A549 (cell line): ENCODE measurements around the gene MTHFSD. TPM values are rescaled to one million over a fixed set of nuclear protein-coding genes. Genes with fewer than 3 reads are reported as not detected.

Experiments
- ATAC-seq, 2 experiments: fragments of 200-7000 bp in 1 of 2; fragments of >200 bp in 1 of 2; cut with Nextera tagmentation in 1 of 2; cut with Tn5 transposase in 1 of 2; 3 replicates each; pipeline versions ENCODE4 v1.8.0 to v1.9.1; 2018 to 2020; ENCODE audit warnings: mild to moderate bottlenecking in 1 of 2, moderate library complexity in 1 of 2
- CTCF ChIA-PET: fragments of 300-600 bp; sonication (Branson Sonifier 250); formaldehyde crosslinking; extraction: SDS; loops from one replicate; lab custom pipeline; 2021; ENCODE audit warnings: antibody characterized with exemption, inconsistent platforms; lab: Yijun Ruan, JAX
- POLR2A ChIA-PET: fragments of 350-600 bp; formaldehyde crosslinking; extraction: SDS; loops from one replicate; lab custom pipeline; 2021; ENCODE audit warnings: antibody characterized with exemption, inconsistent platforms; lab: Yijun Ruan, JAX
- DNase-seq, 2 experiments: peaks; one replicate each; pipeline versions ENCODE4 v3.0.0 to v3.0.0-alpha.2; 2011 to 2016; ENCODE audit warnings: low read depth in 1 of 2, low spot score in 1 of 2
- FAIRE-seq: peaks from 2 replicates; lab custom pipeline; 2011; peaks lifted over from hg19 to GRCh38; lab: Jason Lieb, UNC
- H3K27ac ChIP-seq, 2 experiments: fragments of >200 bp; sonication (Bioruptor Twin); formaldehyde crosslinking; 3 replicates each; pipeline ENCODE4 v1.5.1; 2016 to 2017
- H3K4me1 ChIP-seq: fragments of >200 bp; sonication (Bioruptor Twin); formaldehyde crosslinking; 3 replicates; pipeline ENCODE4 v1.6.1; 2016
- H3K4me2 ChIP-seq: fragments of >200 bp; sonication (Bioruptor Twin); formaldehyde crosslinking; 3 replicates; pipeline ENCODE4 v1.6.1; 2016
- H3K4me3 ChIP-seq: fragments of >200 bp; sonication (Bioruptor Twin); formaldehyde crosslinking; 3 replicates; pipeline ENCODE4 v1.5.1; 2016
- H3K9me3 ChIP-seq: fragments of >200 bp; sonication (Bioruptor Twin); formaldehyde crosslinking; 3 replicates; pipeline ENCODE4 v1.6.1; 2016
- CBX8 ChIP-seq: fragments of 200-600 bp; sonication (generic); IDR thresholded peaks from 2 replicates; pipeline ENCODE4 v1.6.1; 2016
- EHMT2 ChIP-seq: fragments of 200-600 bp; sonication (generic); IDR thresholded peaks from 2 replicates; pipeline ENCODE4 v1.6.1; 2016; ENCODE audit warnings: antibody characterized with exemption, low read depth, mild to moderate bottlenecking, moderate library complexity
- ESRRA ChIP-seq: fragments of 150-350 bp; IDR thresholded peaks from 2 replicates; pipeline ENCODE4 v1.6.1; 2014; ENCODE audit warnings: mild to moderate bottlenecking, low read length, borderline replicate concordance
- FOSB ChIP-seq: fragments of 250-450 bp; sonication (Bioruptor Pico); IDR thresholded peaks from 2 replicates; pipeline ENCODE4 v1.5.0; 2020; ENCODE audit warnings: mild to moderate bottlenecking, moderate library complexity
- FOXS1 ChIP-seq: fragments of 250-450 bp; sonication (Bioruptor Pico); IDR thresholded peaks from 2 replicates; pipeline ENCODE4 v1.5.0; 2020; ENCODE audit warnings: mild to moderate bottlenecking, moderate library complexity
- GATA3 ChIP-seq: IDR thresholded peaks from 2 replicates; pipeline ENCODE4 v1.6.1; 2012; ENCODE audit warnings: borderline replicate concordance
- HDAC2 ChIP-seq: fragments of 200-600 bp; sonication (generic); IDR thresholded peaks from 2 replicates; pipeline ENCODE4 v1.6.1; 2016
- HES2 ChIP-seq: fragments of >200 bp; sonication (Bioruptor Twin); formaldehyde crosslinking; IDR thresholded peaks from 2 replicates; pipeline ENCODE4 v1.6.1; 2016
- HOXA7 ChIP-seq: fragments of 250-450 bp; sonication (Bioruptor Pico); IDR thresholded peaks from 2 replicates; pipeline ENCODE4 v1.5.0; 2020; ENCODE audit warnings: mild to moderate bottlenecking, moderate library complexity
- MAFK ChIP-seq: fragments of 450-650 bp; IDR thresholded peaks from 2 replicates; pipeline ENCODE4 v1.6.1; 2014; ENCODE audit not compliant: partially characterized antibody
- MAX ChIP-seq: IDR thresholded peaks from 2 replicates; pipeline ENCODE4 v1.6.1; 2012
- MAZ ChIP-seq: fragments of 150-350 bp; IDR thresholded peaks from 2 replicates; pipeline ENCODE4 v1.6.1; 2014; ENCODE audit warnings: antibody characterized with exemption, low read depth, low read length, borderline replicate concordance
- NPAS2 ChIP-seq: fragments of 250-450 bp; sonication (Bioruptor Pico); IDR thresholded peaks from 2 replicates; pipeline ENCODE4 v1.8.0; 2022; ENCODE audit warnings: mild to moderate bottlenecking, moderate library complexity, borderline replicate concordance
- PHF8 ChIP-seq: fragments of 200-600 bp; sonication (generic); IDR thresholded peaks from 2 replicates; pipeline ENCODE4 v1.6.1; 2016; ENCODE audit warnings: low read depth, mild to moderate bottlenecking, antibody characterized with exemption, moderate library complexity, borderline replicate concordance
- RCOR1 ChIP-seq: fragments of 150-350 bp; IDR thresholded peaks from 2 replicates; pipeline ENCODE4 v1.6.1; 2014; ENCODE audit warnings: antibody characterized with exemption, low read length, low read depth
- SMC3 ChIP-seq: fragments of >200 bp; sonication (Bioruptor Twin); formaldehyde crosslinking; IDR thresholded peaks from 3 replicates; pipeline ENCODE4 v1.6.1; 2018; ENCODE audit warnings: inconsistent platforms
- ZFP36 ChIP-seq: fragments of 450-650 bp; IDR thresholded peaks from 2 replicates; pipeline ENCODE4 v1.6.1; 2014; ENCODE audit warnings: borderline replicate concordance; ENCODE audit not compliant: partially characterized antibody
- ZNF302 ChIP-seq: fragments of 250-450 bp; sonication (Bioruptor Pico); IDR thresholded peaks from 2 replicates; pipeline ENCODE4 v1.9.0; 2021; ENCODE audit warnings: inconsistent platforms, mild to moderate bottlenecking, moderate library complexity
- WGBS: methylation state at CpG from one replicate; pipeline ENCODE4 v1.1.6; 2017; ENCODE audit errors: missing lambda C conversion rate; 5-methylcytosine and 5-hydroxymethylcytosine counted together
- polyA plus RNA-seq, 4 experiments: library from polyadenylated mRNA; depleted of rRNA in 3 of 4; stranded (reverse); fragments of >200 nt; fragmentation: RNase III in 1 of 4; extraction: RNeasy Plus Mini Kit Qiagen cat#74134 plus additional on column Dnase treatment in 1 of 4; gene quantifications; 2 replicates in 3 of 4; 3 replicates in 1 of 4; pipeline ENCODE4 v1.2.3, GENCODE V29; 2011 to 2017
- TF ChIP-seq, protein P1 (sequence below): fragments of >200 bp; sonication (Bioruptor Twin); formaldehyde crosslinking; IDR thresholded peaks from 3 replicates; pipeline ENCODE4 v1.6.1; 2016
- TF ChIP-seq, protein P2 (sequence below): fragments of 250-450 bp; sonication (Bioruptor Pico); IDR thresholded peaks from 2 replicates; pipeline ENCODE4 v1.5.0; 2020; ENCODE audit warnings: low read depth, mild to moderate bottlenecking, moderate library complexity
- TF ChIP-seq, protein P3 (sequence below): fragments of 200-600 bp; sonication (generic); IDR thresholded peaks from 2 replicates; pipeline ENCODE4 v1.6.1; 2016; ENCODE audit warnings: antibody characterized with exemption, mild to moderate bottlenecking, moderate library complexity
- TF ChIP-seq, protein P4 (sequence below): fragments of 150-350 bp; IDR thresholded peaks from 2 replicates; pipeline ENCODE4 v1.6.1; 2014; ENCODE audit warnings: low read depth, mild to moderate bottlenecking, low read length
- TF ChIP-seq, protein P5 (sequence below): fragments of 450-650 bp; IDR thresholded peaks from 2 replicates; pipeline ENCODE4 v1.6.1; 2014; ENCODE audit warnings: antibody characterized with exemption
- TF ChIP-seq, protein P6 (sequence below): fragments of >200 bp; sonication (Bioruptor Twin); formaldehyde crosslinking; IDR thresholded peaks from 3 replicates; pipeline ENCODE4 v1.5.1; 2016

Gene MTHFSD
- polyA plus RNA-seq, 2 of the 4 experiments (the other 2 are of a cell fraction), result 13.1 to 16.9 TPM

GRCh38 chr16:86555704-86556075, 655 bp upstream of the MTHFSD start:
- no peak for DNase-seq
- peak overlapping the region; percentile 92 for H3K4me2 ChIP-seq
- FAIRE-seq, result no peak
- TF ChIP-seq FOSB (CRISPR knock-in tag), result 0 out of 2 replicates have a peak, but pooled peaks have one; percentile 59
- no peak for TF ChIP-seq ZFP36
- TF ChIP-seq, protein P1, sequence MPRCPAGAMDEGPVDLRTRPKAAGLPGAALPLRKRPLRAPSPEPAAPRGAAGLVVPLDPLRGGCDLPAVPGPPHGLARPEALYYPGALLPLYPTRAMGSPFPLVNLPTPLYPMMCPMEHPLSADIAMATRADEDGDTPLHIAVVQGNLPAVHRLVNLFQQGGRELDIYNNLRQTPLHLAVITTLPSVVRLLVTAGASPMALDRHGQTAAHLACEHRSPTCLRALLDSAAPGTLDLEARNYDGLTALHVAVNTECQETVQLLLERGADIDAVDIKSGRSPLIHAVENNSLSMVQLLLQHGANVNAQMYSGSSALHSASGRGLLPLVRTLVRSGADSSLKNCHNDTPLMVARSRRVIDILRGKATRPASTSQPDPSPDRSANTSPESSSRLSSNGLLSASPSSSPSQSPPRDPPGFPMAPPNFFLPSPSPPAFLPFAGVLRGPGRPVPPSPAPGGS, result no peak
- no peak for TF ChIP-seq HDAC2
- no peak for TF ChIP-seq ZNF302 (CRISPR knock-in tag)
- ATAC-seq, result no peak
- H3K4me1 ChIP-seq, result peaks cover 4% of the 10 kb centered on the region; the same call in 1 of the 3 replicates
- ChIA-PET POLR2A (no interaction called here), CTCF (interaction anchor here (4.0 kb wide), 1 partner anchor 724 kb away, joined by 23 read pairs; no protein-coding TSS in a partner anchor)
- H3K4me3 ChIP-seq, result peak overlapping the region; percentile 82
- WGBS, result 43% methylated on average over 11 of the region's 17 CpGs
- H3K27ac ChIP-seq, result peak overlapping the region; percentile 84 to 97
- H3K9me3 ChIP-seq, result no peaks in the 10 kb centered on the region

GRCh38 chr16:86554599-86554916, 477 bp downstream of the MTHFSD start:
- Histone ChIP-seq H3K4me3 (peak overlapping the region; percentile 82), H3K27ac (peak overlapping the region; percentile 84 to 97), H3K9me3 (no peaks in the 10 kb centered on the region), H3K4me2 (peak overlapping the region; percentile 78), H3K4me1 (peaks cover 4% of the 10 kb centered on the region; the same call in 1 of the 3 replicates)
- no peak for DNase-seq
- ChIA-PET POLR2A (no interaction called here), CTCF (interaction anchor here (0.6 to 1.4 kb wide), 2 partner anchors 34 to 481 kb away, joined by 4 read pairs; no protein-coding TSS in a partner anchor)
- WGBS, result 12% methylated on average over 10 of the region's 10 CpGs
- ATAC-seq, result peak in 1 of 2 experiments; percentile 5; a peak in 2 of 6 replicates
- no peak for TF ChIP-seq ZFP36
- no peak for TF ChIP-seq CBX8
- TF ChIP-seq, protein P2, sequence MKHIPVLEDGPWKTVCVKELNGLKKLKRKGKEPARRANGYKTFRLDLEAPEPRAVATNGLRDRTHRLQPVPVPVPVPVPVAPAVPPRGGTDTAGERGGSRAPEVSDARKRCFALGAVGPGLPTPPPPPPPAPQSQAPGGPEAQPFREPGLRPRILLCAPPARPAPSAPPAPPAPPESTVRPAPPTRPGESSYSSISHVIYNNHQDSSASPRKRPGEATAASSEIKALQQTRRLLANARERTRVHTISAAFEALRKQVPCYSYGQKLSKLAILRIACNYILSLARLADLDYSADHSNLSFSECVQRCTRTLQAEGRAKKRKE, result 0 out of 2 replicates have a peak, but pooled peaks have one; percentile 35
- no peak for TF ChIP-seq MAX
- TF ChIP-seq HES2, result no peak
- TF ChIP-seq MAFK, result no peak
- no peak for TF ChIP-seq EHMT2
- TF ChIP-seq, protein P3, sequence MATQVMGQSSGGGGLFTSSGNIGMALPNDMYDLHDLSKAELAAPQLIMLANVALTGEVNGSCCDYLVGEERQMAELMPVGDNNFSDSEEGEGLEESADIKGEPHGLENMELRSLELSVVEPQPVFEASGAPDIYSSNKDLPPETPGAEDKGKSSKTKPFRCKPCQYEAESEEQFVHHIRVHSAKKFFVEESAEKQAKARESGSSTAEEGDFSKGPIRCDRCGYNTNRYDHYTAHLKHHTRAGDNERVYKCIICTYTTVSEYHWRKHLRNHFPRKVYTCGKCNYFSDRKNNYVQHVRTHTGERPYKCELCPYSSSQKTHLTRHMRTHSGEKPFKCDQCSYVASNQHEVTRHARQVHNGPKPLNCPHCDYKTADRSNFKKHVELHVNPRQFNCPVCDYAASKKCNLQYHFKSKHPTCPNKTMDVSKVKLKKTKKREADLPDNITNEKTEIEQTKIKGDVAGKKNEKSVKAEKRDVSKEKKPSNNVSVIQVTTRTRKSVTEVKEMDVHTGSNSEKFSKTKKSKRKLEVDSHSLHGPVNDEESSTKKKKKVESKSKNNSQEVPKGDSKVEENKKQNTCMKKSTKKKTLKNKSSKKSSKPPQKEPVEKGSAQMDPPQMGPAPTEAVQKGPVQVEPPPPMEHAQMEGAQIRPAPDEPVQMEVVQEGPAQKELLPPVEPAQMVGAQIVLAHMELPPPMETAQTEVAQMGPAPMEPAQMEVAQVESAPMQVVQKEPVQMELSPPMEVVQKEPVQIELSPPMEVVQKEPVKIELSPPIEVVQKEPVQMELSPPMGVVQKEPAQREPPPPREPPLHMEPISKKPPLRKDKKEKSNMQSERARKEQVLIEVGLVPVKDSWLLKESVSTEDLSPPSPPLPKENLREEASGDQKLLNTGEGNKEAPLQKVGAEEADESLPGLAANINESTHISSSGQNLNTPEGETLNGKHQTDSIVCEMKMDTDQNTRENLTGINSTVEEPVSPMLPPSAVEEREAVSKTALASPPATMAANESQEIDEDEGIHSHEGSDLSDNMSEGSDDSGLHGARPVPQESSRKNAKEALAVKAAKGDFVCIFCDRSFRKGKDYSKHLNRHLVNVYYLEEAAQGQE, result no peak
- TF ChIP-seq ZNF302 (CRISPR knock-in tag), result 0 out of 2 replicates have a peak, but pooled peaks have one; percentile 24
- no peak for TF ChIP-seq ESRRA
- TF ChIP-seq, protein P4, sequence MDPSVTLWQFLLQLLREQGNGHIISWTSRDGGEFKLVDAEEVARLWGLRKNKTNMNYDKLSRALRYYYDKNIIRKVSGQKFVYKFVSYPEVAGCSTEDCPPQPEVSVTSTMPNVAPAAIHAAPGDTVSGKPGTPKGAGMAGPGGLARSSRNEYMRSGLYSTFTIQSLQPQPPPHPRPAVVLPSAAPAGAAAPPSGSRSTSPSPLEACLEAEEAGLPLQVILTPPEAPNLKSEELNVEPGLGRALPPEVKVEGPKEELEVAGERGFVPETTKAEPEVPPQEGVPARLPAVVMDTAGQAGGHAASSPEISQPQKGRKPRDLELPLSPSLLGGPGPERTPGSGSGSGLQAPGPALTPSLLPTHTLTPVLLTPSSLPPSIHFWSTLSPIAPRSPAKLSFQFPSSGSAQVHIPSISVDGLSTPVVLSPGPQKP, result no peak
- TF ChIP-seq PHF8, result no peak
- no peak for TF ChIP-seq HDAC2
- TF ChIP-seq, protein P5, sequence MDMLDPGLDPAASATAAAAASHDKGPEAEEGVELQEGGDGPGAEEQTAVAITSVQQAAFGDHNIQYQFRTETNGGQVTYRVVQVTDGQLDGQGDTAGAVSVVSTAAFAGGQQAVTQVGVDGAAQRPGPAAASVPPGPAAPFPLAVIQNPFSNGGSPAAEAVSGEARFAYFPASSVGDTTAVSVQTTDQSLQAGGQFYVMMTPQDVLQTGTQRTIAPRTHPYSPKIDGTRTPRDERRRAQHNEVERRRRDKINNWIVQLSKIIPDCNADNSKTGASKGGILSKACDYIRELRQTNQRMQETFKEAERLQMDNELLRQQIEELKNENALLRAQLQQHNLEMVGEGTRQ, result no peak
- no peak for TF ChIP-seq MAZ
- no peak for TF ChIP-seq GATA3
- TF ChIP-seq NPAS2 (CRISPR knock-in tag), result no peak
- TF ChIP-seq, protein P6, sequence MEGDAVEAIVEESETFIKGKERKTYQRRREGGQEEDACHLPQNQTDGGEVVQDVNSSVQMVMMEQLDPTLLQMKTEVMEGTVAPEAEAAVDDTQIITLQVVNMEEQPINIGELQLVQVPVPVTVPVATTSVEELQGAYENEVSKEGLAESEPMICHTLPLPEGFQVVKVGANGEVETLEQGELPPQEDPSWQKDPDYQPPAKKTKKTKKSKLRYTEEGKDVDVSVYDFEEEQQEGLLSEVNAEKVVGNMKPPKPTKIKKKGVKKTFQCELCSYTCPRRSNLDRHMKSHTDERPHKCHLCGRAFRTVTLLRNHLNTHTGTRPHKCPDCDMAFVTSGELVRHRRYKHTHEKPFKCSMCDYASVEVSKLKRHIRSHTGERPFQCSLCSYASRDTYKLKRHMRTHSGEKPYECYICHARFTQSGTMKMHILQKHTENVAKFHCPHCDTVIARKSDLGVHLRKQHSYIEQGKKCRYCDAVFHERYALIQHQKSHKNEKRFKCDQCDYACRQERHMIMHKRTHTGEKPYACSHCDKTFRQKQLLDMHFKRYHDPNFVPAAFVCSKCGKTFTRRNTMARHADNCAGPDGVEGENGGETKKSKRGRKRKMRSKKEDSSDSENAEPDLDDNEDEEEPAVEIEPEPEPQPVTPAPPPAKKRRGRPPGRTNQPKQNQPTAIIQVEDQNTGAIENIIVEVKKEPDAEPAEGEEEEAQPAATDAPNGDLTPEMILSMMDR, result no peak
- 0 out of 2 replicates have a peak, but pooled peaks have one; percentile 22 for TF ChIP-seq HOXA7 (CRISPR knock-in tag)
- no peak for TF ChIP-seq FOXS1
- no peak for TF ChIP-seq FOSB (CRISPR knock-in tag)
- no peak for TF ChIP-seq SMC3
- no peak for TF ChIP-seq RCOR1
- FAIRE-seq, result no peak
